ENCODE results near the gene SMG9. TPM values are rescaled to one million over a fixed set of nuclear protein-coding genes. Genes with fewer than 3 reads are reported as not detected.

Gene SMG9
- polyA plus RNA-seq, 1 of the 3 experiments (the other 2 are of a cell fraction), result 24.3 TPM

DNA sequence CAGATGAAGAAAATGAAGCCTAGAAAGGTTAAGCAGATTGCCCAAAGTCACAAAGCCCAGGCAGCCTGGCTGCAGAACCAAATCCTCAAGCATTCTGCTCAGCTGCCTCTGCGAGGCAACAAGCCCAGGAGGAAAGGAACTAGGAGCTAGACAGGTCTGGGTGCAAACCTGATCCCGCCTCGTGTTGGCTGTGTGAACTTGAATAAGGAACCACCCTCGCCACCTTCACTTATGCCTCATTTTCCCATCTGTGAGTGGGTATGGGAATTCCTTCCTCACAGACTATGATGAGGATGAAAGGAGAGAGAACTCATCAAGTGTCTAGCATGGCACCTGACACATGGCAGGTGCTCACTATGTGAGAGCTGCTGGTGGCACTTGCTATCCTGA, 6.6 kb downstream of the SMG9 start (continued):
- TF ChIP-seq, protein P1, sequence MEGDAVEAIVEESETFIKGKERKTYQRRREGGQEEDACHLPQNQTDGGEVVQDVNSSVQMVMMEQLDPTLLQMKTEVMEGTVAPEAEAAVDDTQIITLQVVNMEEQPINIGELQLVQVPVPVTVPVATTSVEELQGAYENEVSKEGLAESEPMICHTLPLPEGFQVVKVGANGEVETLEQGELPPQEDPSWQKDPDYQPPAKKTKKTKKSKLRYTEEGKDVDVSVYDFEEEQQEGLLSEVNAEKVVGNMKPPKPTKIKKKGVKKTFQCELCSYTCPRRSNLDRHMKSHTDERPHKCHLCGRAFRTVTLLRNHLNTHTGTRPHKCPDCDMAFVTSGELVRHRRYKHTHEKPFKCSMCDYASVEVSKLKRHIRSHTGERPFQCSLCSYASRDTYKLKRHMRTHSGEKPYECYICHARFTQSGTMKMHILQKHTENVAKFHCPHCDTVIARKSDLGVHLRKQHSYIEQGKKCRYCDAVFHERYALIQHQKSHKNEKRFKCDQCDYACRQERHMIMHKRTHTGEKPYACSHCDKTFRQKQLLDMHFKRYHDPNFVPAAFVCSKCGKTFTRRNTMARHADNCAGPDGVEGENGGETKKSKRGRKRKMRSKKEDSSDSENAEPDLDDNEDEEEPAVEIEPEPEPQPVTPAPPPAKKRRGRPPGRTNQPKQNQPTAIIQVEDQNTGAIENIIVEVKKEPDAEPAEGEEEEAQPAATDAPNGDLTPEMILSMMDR (IDR thresholded peaks at IDR 0.05), result no peak
- no peak for TF ChIP-seq EP300 (IDR thresholded peaks at IDR 0.05; ENCODE audit: borderline replicate concordance in 1 of 2, low read depth in 1 of 2, low read length in 1 of 2)
- no peak for TF ChIP-seq TEAD4 (IDR thresholded peaks at IDR 0.05; ENCODE audit: borderline replicate concordance, insufficient read depth)
- no peak for TF ChIP-seq JUND (IDR thresholded peaks at IDR 0.05)
- TF ChIP-seq CHD2 (IDR thresholded peaks at IDR 0.05; ENCODE audit: low read length, partially characterized antibody), result no peak
- no peak for TF ChIP-seq FOXJ3 (CRISPR knock-in tag; IDR thresholded peaks at IDR 0.05)
- no peak for TF ChIP-seq SMC3 (IDR thresholded peaks at IDR 0.05; ENCODE audit: low read depth, low read length)
- no peak for TF ChIP-seq TAF1 (IDR thresholded peaks at IDR 0.05; ENCODE audit: borderline replicate concordance, low read depth, low read length)

DNA sequence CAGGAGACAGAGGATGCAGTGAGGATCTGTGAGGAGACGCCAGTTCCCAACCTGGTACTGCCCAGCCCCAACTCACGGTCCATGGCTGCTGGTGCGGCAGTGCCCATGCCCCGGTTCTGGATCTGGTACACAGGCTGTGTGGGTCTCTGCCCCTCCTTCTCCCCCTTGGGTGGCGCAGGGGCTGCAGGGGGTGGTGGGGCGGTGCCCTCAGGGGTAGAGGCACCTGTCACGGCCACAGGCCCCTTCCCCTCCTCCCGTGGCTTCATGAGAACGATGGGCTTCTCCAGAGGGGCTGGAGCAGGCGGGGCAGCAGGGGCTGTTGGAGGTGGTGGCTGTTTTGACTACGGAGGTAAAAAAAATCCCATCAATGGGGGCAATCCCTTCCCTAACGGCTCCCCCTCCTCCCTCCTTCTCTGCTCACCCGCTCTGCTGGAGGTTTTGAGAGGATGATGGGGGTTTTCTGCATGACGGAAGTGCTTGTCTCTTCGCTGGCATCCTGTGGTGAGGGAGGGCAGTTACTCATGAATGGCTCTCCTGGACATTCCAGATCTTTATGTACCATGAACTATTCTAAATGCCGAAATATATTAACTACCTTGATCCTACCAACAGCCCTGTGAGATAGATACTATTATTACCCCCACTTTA, 7.1 kb downstream of the SMG9 start:
- no peaks in the 10 kb centered on the region for H3K9me3 ChIP-seq
- POLR2A ChIA-PET, result interaction anchor here (0.6 kb wide), 1 partner anchor 84 kb away, joined by 3 read pairs; no protein-coding TSS in a partner anchor
- TF ChIP-seq YY1 (IDR thresholded peaks at IDR 0.05; ENCODE audit: low read depth), result no peak
- TF ChIP-seq RXRA (IDR thresholded peaks at IDR 0.05; ENCODE audit: borderline replicate concordance, low read depth), result no peak
- TF ChIP-seq TEAD4 (IDR thresholded peaks at IDR 0.05; ENCODE audit: borderline replicate concordance, insufficient read depth), result no peak
- no peak for TF ChIP-seq POLR2AphosphoS5 (IDR thresholded peaks at IDR 0.05; ENCODE audit: low read depth, low read length)
- TF ChIP-seq EZH2phosphoT487 (IDR thresholded peaks at IDR 0.05; ENCODE audit: borderline replicate concordance, low read depth), result no peak
- TF ChIP-seq JUND (IDR thresholded peaks at IDR 0.05), result no peak
- TF ChIP-seq, protein P2, sequence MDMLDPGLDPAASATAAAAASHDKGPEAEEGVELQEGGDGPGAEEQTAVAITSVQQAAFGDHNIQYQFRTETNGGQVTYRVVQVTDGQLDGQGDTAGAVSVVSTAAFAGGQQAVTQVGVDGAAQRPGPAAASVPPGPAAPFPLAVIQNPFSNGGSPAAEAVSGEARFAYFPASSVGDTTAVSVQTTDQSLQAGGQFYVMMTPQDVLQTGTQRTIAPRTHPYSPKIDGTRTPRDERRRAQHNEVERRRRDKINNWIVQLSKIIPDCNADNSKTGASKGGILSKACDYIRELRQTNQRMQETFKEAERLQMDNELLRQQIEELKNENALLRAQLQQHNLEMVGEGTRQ (IDR thresholded peaks at IDR 0.05; ENCODE audit: borderline replicate concordance, low read depth, low read length), result no peak
- no peak for TF ChIP-seq NRF1 (IDR thresholded peaks at IDR 0.05; ENCODE audit: low read depth, low read length)
- TF ChIP-seq, protein P3, sequence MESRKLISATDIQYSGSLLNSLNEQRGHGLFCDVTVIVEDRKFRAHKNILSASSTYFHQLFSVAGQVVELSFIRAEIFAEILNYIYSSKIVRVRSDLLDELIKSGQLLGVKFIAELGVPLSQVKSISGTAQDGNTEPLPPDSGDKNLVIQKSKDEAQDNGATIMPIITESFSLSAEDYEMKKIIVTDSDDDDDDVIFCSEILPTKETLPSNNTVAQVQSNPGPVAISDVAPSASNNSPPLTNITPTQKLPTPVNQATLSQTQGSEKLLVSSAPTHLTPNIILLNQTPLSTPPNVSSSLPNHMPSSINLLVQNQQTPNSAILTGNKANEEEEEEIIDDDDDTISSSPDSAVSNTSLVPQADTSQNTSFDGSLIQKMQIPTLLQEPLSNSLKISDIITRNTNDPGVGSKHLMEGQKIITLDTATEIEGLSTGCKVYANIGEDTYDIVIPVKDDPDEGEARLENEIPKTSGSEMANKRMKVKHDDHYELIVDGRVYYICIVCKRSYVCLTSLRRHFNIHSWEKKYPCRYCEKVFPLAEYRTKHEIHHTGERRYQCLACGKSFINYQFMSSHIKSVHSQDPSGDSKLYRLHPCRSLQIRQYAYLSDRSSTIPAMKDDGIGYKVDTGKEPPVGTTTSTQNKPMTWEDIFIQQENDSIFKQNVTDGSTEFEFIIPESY (IDR thresholded peaks at IDR 0.05; ENCODE audit: borderline replicate concordance, low read depth), result no peak
- TF ChIP-seq, protein P4, sequence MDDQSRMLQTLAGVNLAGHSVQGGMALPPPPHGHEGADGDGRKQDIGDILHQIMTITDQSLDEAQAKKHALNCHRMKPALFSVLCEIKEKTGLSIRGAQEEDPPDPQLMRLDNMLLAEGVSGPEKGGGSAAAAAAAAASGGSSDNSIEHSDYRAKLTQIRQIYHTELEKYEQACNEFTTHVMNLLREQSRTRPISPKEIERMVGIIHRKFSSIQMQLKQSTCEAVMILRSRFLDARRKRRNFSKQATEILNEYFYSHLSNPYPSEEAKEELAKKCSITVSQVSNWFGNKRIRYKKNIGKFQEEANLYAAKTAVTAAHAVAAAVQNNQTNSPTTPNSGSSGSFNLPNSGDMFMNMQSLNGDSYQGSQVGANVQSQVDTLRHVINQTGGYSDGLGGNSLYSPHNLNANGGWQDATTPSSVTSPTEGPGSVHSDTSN (IDR thresholded peaks at IDR 0.05), result no peak
- no peak for TF ChIP-seq GATA2 (CRISPR knock-in tag; IDR thresholded peaks at IDR 0.05)
- no peak for TF ChIP-seq FOXM1 (IDR thresholded peaks at IDR 0.05; ENCODE audit: low read depth)
- no peak for TF ChIP-seq SMC3 (IDR thresholded peaks at IDR 0.05; ENCODE audit: low read depth, low read length)
- TF ChIP-seq, protein P5, sequence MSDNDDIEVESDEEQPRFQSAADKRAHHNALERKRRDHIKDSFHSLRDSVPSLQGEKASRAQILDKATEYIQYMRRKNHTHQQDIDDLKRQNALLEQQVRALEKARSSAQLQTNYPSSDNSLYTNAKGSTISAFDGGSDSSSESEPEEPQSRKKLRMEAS (IDR thresholded peaks at IDR 0.05; ENCODE audit: low read depth), result no peak
- no peak for TF ChIP-seq SIN3A (IDR thresholded peaks at IDR 0.05; ENCODE audit: borderline replicate concordance, low read depth, low read length)
- no peak for TF ChIP-seq MXI1 (IDR thresholded peaks at IDR 0.05; ENCODE audit: low read depth, low read length)

More for the DNA sequence above, 7.1 kb downstream of the SMG9 start:
- Histone ChIP-seq H3K79me2 (ENCODE audit: insufficient read depth) (peaks cover 41% of the 10 kb centered on the region), H3K4me3 (ENCODE audit: low read depth in 2 of 2, low read length in 1 of 2) (no peak overlapping the region), H4K20me1 (ENCODE audit: insufficient read depth) (peaks cover 13% of the 10 kb centered on the region), H3K9ac (no peak overlapping the region), H3K27ac (ENCODE audit: low read depth in 2 of 2, low read length in 1 of 2) (no peak overlapping the region), H3K9me2 (no peaks in the 10 kb centered on the region), H3K4me1 (ENCODE audit: control insufficient read depth in 1 of 2, insufficient read depth in 2 of 2, low read depth in 1 of 2, low read length in 1 of 2) (peaks cover 0 to 5% of the 10 kb centered on the region in 2 experiments; a peak in 1 of 4 replicates), H3F3A (replicated peaks; ENCODE audit: insufficient read depth) (peaks cover 25% of the 10 kb centered on the region), H3K36me3 (replicated peaks in 1 of 2; ENCODE audit: control insufficient read depth in 1 of 2, insufficient read depth in 2 of 2, low read length in 1 of 2) (peaks cover 66 to 69% of the 10 kb centered on the region in 2 experiments), H2AFZ (ENCODE audit: low read depth) (no peak overlapping the region), H3K4me2 (no peak overlapping the region), H3K27me3 (ENCODE audit: insufficient read depth) (no peaks in the 10 kb centered on the region)
- 91% methylated on average over 14 of the region's 16 CpGs for WGBS (ENCODE audit: low lambda C conversion rate)
- DNase-seq, result no peak
- CTCF ChIA-PET, result interaction anchor here (0.9 to 5.5 kb wide), 2 partner anchors 38 to 39 kb away, joined by 4 to 79 read pairs; no protein-coding TSS in a partner anchor

Data from SK-N-SH (cell line).